Stimulated activated naive CD8-positive, alpha-beta T cell treated with anti-CD3 and anti-CD28 coated beads, Interleukin-15, amount 100 ng/mL, for 72 hours (primary cell): ENCODE measurements around the gene THEMIS.
"Not testable (repeated sequence)": the region's sequence is repeated elsewhere in the genome, so short reads cannot be mapped to it uniquely, and the experiment has no call there.

Experiments
- ATAC-seq: fragments of 150-1000 bp; cut with Tn5 transposase; 2 replicates; pipeline ENCODE4 v1.10.0; 2021; ENCODE audit warnings: mild to moderate bottlenecking, moderate library complexity
- DNase-seq, 2 donors: peaks; one replicate each; pipeline ENCODE4 v3.0.0; 2021 to 2022
- H3K27ac Mint-ChIP-seq, 2 donors: one replicate each; pipeline ENCODE4 v1.8.0; 2022; ENCODE audit warnings: mild to moderate bottlenecking in 2 of 2, mixed read lengths in 2 of 2, moderate library complexity in 2 of 2
- H3K27me3 Mint-ChIP-seq: one replicate; pipeline ENCODE4 v1.8.0; 2022; ENCODE audit warnings: mixed read lengths
- H3K4me1 Mint-ChIP-seq: one replicate; pipeline ENCODE4 v1.8.0; 2022; ENCODE audit warnings: mild to moderate bottlenecking, mixed read lengths
- H3K4me3 Mint-ChIP-seq, 2 donors: one replicate each; pipeline ENCODE4 v1.8.0; 2022; ENCODE audit warnings: mild to moderate bottlenecking in 2 of 2, mixed read lengths in 2 of 2, moderate library complexity in 1 of 2
- H3K9me3 Mint-ChIP-seq, 2 donors: one replicate each; pipeline ENCODE4 v1.8.0; 2022; ENCODE audit warnings: mixed read lengths in 2 of 2

Gene THEMIS

GRCh38 chr6:127900935-127901334, at the start of gene THEMIS:
THEMIS (minus strand) TSS chr6:127901058; CDS start chr6:127900932, 126 bp downstream.
- ATAC-seq (peak; percentile 78), DNase-seq (peak; percentile 46 to 65)
- H3K27ac Mint-ChIP-seq, result peak within 1 kb of the TSS; percentile 93 to 97
- peaks cover 38% of the 10 kb centered on the region for H3K4me1 Mint-ChIP-seq
- peak within 1 kb of the TSS; percentile 82 to 93 for H3K4me3 Mint-ChIP-seq
- H3K9me3 Mint-ChIP-seq, result no peaks in the 10 kb centered on the region
- H3K27me3 Mint-ChIP-seq, result no peaks in the 10 kb centered on the region

GRCh38 chr6:127949251-127949650, 48.4 kb upstream of the THEMIS start:
- H3K9me3 Mint-ChIP-seq, result peaks cover 12 to 18% of the 10 kb centered on the region in 2 donors
- H3K27me3 Mint-ChIP-seq, result no peaks in the 10 kb centered on the region
- no peak for DNase-seq
- no peak overlapping the region for H3K4me3 Mint-ChIP-seq
- no peak overlapping the region for H3K27ac Mint-ChIP-seq
- no peak for ATAC-seq
- H3K4me1 Mint-ChIP-seq, result peaks cover 68% of the 10 kb centered on the region

- Mint-ChIP-seq H3K9me3 (peaks cover 12 to 18% of the 10 kb centered on the region in 2 donors), H3K4me3 (no peak overlapping the region), H3K27ac (no peak overlapping the region), H3K4me1 (peaks cover 56% of the 10 kb centered on the region), H3K27me3 (no peaks in the 10 kb centered on the region)
- DNase-seq, result no peak
- ATAC-seq, result no peak
These were observed 45.5 kb upstream of the THEMIS start for GRCh38 chr6:127946388-127946787.

GRCh38 chr6:127945434-127946097, 44.7 kb upstream of the THEMIS start:
- no peak overlapping the region for H3K27ac Mint-ChIP-seq
- peaks cover 12 to 18% of the 10 kb centered on the region in 2 donors for H3K9me3 Mint-ChIP-seq
- DNase-seq, result no peak
- ATAC-seq, result peak; percentile 56
- peaks cover 52% of the 10 kb centered on the region for H3K4me1 Mint-ChIP-seq
- no peak overlapping the region for H3K4me3 Mint-ChIP-seq
- no peaks in the 10 kb centered on the region for H3K27me3 Mint-ChIP-seq

- ATAC-seq, result no peak
- Mint-ChIP-seq H3K4me1 (peaks cover 68% of the 10 kb centered on the region), H3K27me3 (no peaks in the 10 kb centered on the region), H3K27ac (no peak overlapping the region), H3K9me3 (peaks cover 5% of the 10 kb centered on the region in 2 donors), H3K4me3 (peak overlapping the region in 1 of 2 donors; percentile 42)
- no peak for DNase-seq
These were observed 40.4 kb upstream of the THEMIS start for GRCh38 chr6:127941228-127941627.

- no peak for ATAC-seq
- Mint-ChIP-seq H3K4me3 (peak overlapping the region in 1 of 2 donors; percentile 44), H3K27ac (peak overlapping the region in 1 of 2 donors; percentile 94), H3K4me1 (peaks cover 62% of the 10 kb centered on the region), H3K27me3 (no peaks in the 10 kb centered on the region), H3K9me3 (no peaks in the 10 kb centered on the region)
- DNase-seq, result no peak
These were observed 38.7 kb upstream of the THEMIS start for GRCh38 chr6:127939442-127940066.

GRCh38 chr6:127938701-127939100, 37.8 kb upstream of the THEMIS start:
- Mint-ChIP-seq H3K4me3 (peak overlapping the region in 1 of 2 donors; percentile 11), H3K9me3 (no peaks in the 10 kb centered on the region), H3K27me3 (no peaks in the 10 kb centered on the region), H3K4me1 (peaks cover 70% of the 10 kb centered on the region), H3K27ac (peak overlapping the region; percentile 76 to 94)
- DNase-seq, result no peak
- ATAC-seq, result no peak

- Mint-ChIP-seq H3K27me3 (no peaks in the 10 kb centered on the region), H3K27ac (no peak overlapping the region), H3K4me1 (peaks cover 69% of the 10 kb centered on the region), H3K4me3 (peak overlapping the region in 1 of 2 donors; percentile 13), H3K9me3 (peaks cover 8% of the 10 kb centered on the region in 2 donors)
- no peak for DNase-seq
- ATAC-seq, result no peak
These were observed 36.9 kb upstream of the THEMIS start for GRCh38 chr6:127937747-127938146.

GRCh38 chr6:127937102-127937501, 36.2 kb upstream of the THEMIS start:
- peak overlapping the region; percentile 20 to 31 for H3K27ac Mint-ChIP-seq
- peaks cover 12% of the 10 kb centered on the region in 2 donors for H3K9me3 Mint-ChIP-seq
- H3K27me3 Mint-ChIP-seq, result no peaks in the 10 kb centered on the region
- H3K4me1 Mint-ChIP-seq, result peaks cover 65% of the 10 kb centered on the region
- DNase-seq (no peak), ATAC-seq (no peak)
- H3K4me3 Mint-ChIP-seq, result peak overlapping the region; percentile 10 to 34

- no peak for ATAC-seq
- no peaks in the 10 kb centered on the region for H3K27me3 Mint-ChIP-seq
- H3K4me3 Mint-ChIP-seq, result peak overlapping the region; percentile 41 to 85
- H3K27ac Mint-ChIP-seq, result peak overlapping the region; percentile 36 to 88
- H3K9me3 Mint-ChIP-seq, result peaks cover 12 to 19% of the 10 kb centered on the region in 2 donors
- H3K4me1 Mint-ChIP-seq, result peaks cover 60% of the 10 kb centered on the region
- DNase-seq, result no peak
These were observed 34.1 kb upstream of the THEMIS start for GRCh38 chr6:127934956-127935355.

- Mint-ChIP-seq H3K4me1 (peaks cover 53% of the 10 kb centered on the region), H3K27ac (peak overlapping the region; percentile 87 to 88), H3K9me3 (peaks cover 19% of the 10 kb centered on the region in 2 donors), H3K27me3 (no peaks in the 10 kb centered on the region), H3K4me3 (peak overlapping the region; percentile 32 to 85)
- DNase-seq (peak in 1 of 2 donors; percentile 71), ATAC-seq (peak; percentile 96)
These were observed 33.3 kb upstream of the THEMIS start for GRCh38 chr6:127933852-127934840.

GRCh38 chr6:127933137-127933536, 32.3 kb upstream of the THEMIS start:
- H3K27ac Mint-ChIP-seq, result peak overlapping the region in 1 of 2 donors; percentile 57
- H3K9me3 Mint-ChIP-seq, result peaks cover 28% of the 10 kb centered on the region in 2 donors
- H3K4me1 Mint-ChIP-seq, result peaks cover 42% of the 10 kb centered on the region
- H3K4me3 Mint-ChIP-seq, result peak overlapping the region in 1 of 2 donors; percentile 22
- ATAC-seq, result no peak
- no peaks in the 10 kb centered on the region for H3K27me3 Mint-ChIP-seq
- DNase-seq, result no peak

GRCh38 chr6:127932708-127933107, 31.9 kb upstream of the THEMIS start:
- Mint-ChIP-seq H3K27me3 (no peaks in the 10 kb centered on the region), H3K9me3 (peaks cover 29 to 31% of the 10 kb centered on the region in 2 donors), H3K4me3 (peak overlapping the region in 1 of 2 donors; percentile 22), H3K4me1 (peaks cover 38% of the 10 kb centered on the region), H3K27ac (peak overlapping the region in 1 of 2 donors; percentile 57)
- ATAC-seq (no peak), DNase-seq (no peak)

GRCh38 chr6:127926441-127926840, 25.6 kb upstream of the THEMIS start:
- peaks cover 32 to 36% of the 10 kb centered on the region in 2 donors for H3K9me3 Mint-ChIP-seq
- H3K27me3 Mint-ChIP-seq, H3K27ac Mint-ChIP-seq, ATAC-seq, DNase-seq, H3K4me3 Mint-ChIP-seq: not testable (repeated sequence)
- peaks cover 36% of the 10 kb centered on the region for H3K4me1 Mint-ChIP-seq

- DNase-seq, result no peak
- Mint-ChIP-seq H3K27me3 (no peaks in the 10 kb centered on the region), H3K27ac (peak overlapping the region; percentile 22 to 75), H3K4me3 (peak overlapping the region; percentile 60 to 71), H3K9me3 (peaks cover 25 to 32% of the 10 kb centered on the region in 2 donors), H3K4me1 (peaks cover 55% of the 10 kb centered on the region)
- ATAC-seq, result peak; percentile 92
These were observed 23.6 kb upstream of the THEMIS start for GRCh38 chr6:127924440-127924839.
